Activated gamma-delta T cell treated with Interleukin-2 at 50 U/mL for 16 hours (primary cell): ENCODE results near the gene C19orf73.
A peak's percentile ranks its signal among the peaks of the same experiment; 100 is the strongest.

Experiments used
- DNase-seq: peaks from one replicate; pipeline ENCODE4 v3.0.0-alpha.2; 2020

The C19orf73 gene, protein sequence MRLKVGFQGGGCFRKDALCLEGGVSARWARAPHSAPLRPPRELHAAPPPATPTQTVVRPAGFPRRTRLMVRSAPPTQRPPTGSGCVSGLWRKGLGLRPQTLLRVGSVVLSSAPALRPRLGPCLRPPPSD

DNA sequence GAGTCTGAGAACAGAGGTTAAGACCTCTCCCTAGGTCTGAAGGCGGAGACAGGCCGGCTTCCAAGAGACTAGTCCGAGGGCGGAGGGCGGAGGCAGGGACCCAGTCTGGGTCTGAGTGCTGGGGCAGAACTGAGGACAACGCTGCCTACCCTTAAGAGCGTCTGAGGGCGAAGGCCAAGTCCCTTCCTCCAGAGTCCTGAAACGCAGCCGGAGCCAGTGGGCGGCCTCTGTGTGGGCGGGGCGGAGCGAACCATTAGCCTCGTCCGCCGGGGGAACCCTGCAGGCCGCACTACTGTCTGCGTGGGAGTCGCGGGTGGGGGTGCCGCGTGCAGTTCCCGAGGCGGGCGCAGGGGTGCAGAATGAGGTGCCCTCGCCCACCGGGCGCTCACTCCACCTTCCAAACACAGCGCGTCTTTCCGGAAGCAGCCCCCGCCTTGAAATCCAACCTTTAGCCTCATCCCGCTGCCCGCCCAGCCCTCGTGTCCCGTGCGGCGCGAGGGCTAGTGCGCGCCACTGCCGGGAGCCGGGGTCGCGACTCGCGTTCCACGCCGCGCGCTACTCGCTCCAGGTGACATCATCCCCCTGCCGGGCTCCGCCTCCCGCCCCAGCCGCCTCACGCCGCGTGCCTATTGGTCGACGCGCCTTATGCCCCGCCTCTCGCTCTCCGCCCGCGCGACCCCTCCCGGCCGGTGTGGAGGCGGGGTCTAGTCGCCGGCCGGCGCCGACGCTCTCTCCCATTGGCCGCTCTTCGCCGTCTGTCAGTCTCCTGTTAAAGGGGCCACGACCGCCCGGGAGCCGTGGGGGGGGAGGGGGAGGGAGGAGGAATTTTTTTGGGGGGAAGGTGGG, at the start of gene C19orf73:
Gene C19orf73, minus strand, starts transcription at position 579 of the 846 bp plus-strand sequence. Its CDS starts 121 bp downstream, at position 458.
- DNase-seq = peak; percentile 94

DNA sequence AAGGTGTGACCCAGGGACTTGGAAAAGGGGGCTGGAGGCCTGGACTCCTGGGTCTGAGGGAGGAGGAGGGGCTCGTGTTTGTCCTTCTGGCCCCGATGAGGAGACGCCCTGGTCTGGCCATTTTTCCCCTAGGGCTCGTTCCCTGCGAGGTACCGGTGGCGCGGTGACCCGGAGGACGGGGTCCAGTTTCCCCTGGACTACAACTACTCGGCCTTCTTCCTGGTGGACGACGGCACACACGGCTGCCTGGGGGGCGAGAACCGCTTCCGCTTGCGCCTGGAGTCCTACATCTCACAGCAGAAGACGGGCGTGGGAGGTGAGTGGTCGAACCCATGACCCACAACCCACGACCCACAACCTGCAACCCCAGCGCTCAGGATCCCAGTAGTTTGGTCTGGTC, 49.5 kb upstream of the C19orf73 start:
- no peak for DNase-seq

DNA sequence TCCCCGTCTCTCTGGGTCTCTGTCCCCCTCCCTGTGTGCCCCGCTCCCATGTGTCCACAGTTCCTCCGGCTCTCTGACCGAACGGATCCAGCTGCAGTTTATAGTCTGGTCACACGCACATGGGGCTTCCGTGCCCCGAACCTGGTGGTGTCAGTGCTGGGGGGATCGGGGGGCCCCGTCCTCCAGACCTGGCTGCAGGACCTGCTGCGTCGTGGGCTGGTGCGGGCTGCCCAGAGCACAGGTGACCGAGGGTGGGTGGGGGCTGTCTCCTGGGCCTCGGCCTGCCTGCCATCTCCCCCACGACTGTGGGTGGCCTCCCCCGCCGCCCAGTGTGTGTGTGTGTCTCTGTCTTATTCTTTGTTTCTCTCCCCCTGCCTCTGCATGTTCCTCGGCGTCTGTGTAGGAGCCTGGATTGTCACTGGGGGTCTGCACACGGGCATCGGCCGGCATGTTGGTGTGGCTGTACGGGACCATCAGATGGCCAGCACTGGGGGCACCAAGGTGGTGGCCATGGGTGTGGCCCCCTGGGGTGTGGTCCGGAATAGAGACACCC, 49.0 kb upstream of the C19orf73 start:
- DNase-seq = no peak

DNA sequence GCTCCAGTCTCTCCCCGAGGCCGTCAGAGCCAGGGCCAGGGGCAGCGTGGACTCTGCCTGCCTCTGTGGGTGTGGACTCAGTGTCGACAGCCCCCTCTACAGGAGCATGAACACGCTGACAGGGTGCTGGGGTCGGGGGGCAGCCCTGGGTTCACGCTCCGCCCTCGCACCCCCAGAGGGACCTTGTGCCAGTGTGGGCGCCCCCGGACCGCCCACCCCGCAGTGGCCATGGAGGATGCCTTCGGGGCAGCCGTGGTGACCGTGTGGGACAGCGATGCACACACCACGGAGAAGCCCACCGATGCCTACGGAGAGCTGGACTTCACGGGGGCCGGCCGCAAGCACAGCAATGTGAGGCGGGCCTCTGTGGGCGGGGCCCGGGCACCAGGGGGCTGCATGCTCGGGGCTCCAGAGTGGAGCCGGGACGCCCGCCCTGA, 46.9 kb upstream of the C19orf73 start:
- DNase-seq = no peak

DNA sequence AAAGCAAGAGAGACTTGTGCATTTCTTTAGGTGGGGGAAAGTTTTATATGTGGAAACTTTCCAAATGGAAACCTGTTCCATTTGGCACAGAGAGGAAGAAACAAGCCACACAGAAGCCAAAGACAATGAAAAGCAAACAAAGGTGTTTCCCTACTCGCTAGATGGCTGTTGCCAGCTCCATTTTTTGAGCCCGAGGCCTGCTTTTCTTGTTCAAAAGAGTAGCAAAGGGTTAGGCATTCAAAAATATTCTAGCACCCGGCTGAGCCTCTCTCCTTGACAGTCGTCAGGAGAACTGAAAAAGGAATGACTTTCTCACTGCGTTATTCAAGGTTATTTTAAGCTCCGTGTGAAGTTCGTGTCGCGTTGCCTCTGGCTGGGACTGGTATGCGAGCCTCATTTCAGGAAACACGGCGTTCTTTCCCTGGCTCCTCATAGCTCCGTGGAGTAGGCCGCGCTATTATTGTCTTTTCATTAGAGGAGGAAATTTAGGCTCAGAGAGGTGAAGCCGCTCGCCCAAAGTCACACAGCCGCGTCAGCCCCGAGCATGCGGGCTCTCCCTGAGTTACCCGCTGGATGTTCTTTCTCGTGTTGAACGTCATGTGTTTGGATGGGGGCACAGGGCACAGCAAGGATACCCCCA, 46.3 kb upstream of the C19orf73 start:
- DNase-seq = no peak

DNA sequence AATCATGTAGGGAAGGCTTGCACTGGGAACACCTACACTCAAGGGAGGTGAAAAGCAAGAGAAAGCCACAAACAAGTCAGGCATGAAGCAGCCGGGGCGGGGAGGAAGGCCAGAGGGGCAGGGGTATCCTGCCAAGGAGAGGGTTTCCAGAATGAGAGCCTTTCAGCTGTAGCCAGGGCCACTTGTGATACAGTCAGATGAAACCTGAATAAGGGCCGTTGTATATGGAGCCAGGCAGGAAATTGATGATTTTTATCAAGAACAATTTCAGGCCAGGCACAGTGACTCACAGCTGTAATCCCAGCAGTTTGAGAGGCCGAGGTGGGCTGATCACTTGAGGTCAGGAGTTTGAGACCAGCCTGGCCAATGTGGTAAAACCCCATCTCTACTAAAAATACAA, 43.0 kb upstream of the C19orf73 start:
- DNase-seq = no peak

DNA sequence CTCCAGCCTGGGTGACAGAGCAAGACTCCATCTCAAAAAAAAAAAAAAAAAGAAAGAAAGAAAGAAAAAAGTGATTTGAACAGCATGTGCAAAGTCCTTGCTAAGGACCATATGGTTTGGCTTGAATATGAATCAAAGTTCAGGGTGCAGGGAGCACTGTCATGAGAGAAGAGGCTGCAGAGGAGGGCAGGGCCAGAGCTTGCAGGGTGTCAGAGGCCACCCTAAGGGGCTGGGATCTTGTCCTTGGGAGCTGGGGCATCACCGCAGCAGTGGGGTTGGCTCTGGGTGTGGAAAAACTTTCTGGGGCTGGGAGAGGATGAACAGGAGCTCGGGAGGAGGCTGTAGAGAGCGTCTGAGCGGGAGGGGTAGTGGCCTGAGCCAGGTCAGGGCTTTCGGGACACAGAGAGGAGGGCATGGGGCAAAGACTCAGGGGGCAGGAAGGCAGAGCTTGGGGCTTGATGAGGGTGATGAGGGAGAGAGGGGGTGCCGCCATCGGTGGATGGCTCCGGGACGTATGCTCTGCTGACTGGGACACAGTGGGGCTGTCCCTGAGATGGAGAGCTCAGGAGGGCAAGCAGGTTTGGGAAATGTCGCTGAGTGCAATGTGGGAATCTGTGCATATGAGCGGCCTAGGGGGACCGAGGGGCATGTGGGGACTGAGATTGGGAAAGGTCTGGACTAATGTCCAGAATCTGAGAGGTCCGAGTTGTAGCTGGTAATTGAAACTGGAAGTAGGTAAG, 41.7 kb upstream of the C19orf73 start:
- DNase-seq = no peak

DNA sequence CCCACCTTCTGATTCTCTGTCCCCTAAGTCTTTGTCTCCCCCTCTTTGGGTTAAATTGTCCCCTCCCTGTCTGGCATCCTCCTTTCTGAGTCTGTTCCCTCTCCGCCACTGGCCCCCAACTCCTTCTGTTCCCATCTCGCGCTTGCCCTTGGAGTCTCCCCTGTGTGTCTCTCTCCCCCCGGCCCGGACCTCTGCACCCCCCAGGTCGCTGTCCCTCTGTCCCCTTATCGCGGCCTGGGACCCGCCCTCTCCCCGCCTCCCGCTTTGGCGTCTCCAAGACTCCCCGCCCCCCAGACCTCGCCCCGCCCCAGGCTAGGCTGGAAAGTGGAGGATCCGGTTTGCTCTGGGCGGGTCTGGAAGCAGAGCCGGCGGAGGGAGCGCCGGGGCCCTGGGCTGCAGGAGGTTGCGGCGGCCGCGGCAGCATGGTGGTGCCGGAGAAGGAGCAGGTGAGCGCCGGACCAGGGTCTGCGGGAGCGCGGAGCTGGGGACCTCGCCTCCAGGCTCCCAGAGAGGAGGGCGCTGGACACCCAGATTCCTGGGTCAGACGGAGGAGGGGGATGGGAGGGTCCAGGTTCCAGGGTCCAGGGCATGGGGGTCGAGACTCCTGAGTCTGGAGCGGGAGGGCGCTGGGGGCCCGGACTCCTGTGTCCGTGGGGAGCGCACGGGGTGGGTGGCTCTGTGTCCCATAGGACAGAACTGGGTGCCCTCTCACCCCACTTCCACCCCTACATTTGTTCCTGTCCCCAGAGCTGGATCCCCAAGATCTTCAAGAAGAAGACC, 38.7 kb upstream of the C19orf73 start, which contains the start of gene TRPM4:
Gene TRPM4, plus strand, starts transcription at position 348 of the 780 bp plus-strand sequence. Its CDS starts 75 bp downstream, at position 423.
- DNase-seq = no peak

DNA sequence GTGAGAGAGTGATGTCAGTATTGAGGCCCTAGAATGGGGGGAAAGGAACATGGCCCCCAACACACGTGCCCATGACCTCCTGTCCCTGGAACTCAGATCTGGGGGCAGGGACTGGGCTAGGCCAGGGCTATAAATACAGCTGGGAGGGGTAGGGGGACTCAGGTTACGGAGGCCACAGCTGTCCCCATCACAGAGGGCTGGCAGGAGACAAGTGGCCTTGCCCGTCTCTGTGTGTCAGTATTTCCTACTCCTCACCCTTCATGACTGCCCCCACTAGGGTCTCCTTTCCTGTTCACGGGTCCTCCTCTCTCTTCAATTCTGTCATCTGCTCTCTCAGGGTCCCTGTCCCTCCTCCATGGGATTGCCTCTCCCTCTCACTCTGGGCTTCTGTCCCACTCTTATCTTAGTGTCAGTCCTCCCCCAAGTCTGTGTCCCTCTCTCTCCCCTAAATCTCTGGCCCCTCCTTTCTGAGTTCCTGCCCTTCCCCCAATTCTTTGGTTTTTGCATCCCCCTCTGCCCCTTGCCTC, 36.9 kb upstream of the C19orf73 start:
- no peak for DNase-seq

DNA sequence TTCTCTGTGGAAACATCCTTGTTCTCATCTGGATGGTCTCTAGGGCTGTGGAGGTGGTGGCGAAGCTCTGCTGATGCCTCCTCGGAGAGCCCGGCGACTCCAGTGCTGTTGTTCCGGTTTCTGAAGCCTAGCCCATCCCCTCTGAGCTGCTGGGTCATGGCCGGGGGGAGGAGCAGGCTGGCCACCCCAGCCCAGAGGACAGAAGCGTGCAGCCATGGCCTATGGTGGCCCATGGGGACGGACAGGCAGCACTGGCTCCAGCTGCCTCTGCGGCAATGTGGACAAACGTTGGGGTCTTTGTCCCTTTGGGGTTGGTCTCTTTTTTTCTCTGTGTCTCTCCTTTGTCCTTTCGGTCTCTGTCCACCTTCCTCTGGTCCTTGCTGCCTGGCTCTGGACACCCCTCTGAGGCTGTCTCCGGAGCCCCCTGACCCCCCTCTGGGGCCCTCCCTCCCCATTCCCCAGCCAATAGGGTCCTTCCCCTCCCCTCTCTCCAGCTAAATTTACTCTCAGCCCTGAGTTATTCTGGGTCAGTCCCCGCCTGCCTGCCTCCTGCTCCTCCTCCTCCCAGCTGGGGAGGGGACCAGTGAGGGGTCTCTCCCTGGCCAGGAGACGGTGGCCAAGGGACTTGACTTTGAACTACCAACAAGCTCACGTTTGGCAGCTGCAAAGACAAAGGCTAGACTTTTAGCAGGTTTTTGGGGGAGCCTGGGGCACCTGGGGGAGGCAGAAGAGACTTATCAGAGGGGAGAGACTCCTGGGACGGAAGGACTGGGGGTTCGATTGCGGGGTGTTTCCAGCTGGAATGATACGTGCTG, 36.3 kb upstream of the C19orf73 start, which contains the start of gene HRC:
Gene HRC, minus strand, starts transcription at position 392 of the 815 bp plus-strand sequence. Its CDS starts 159 bp downstream, at position 233.
- DNase-seq = no peak

DNA sequence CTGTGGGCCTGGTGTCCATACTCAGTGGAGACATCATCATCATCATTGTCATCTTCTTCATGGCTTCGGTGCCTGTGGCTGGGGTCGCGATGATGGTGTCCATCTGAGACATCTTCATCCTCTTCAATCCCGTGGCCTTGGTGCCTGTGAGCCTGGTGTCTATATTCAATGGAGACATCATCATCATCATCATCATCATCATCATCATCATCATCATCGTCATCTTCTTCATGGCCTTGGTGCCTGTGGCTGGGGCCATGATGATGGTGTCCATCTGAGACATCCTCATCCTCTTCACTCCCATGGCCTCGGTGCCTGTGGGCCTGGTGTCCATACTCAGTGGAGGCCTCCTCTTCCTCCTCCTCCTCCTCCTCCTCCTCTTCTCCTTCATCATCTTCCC, 35.3 kb upstream of the C19orf73 start:
- no peak for DNase-seq

DNA sequence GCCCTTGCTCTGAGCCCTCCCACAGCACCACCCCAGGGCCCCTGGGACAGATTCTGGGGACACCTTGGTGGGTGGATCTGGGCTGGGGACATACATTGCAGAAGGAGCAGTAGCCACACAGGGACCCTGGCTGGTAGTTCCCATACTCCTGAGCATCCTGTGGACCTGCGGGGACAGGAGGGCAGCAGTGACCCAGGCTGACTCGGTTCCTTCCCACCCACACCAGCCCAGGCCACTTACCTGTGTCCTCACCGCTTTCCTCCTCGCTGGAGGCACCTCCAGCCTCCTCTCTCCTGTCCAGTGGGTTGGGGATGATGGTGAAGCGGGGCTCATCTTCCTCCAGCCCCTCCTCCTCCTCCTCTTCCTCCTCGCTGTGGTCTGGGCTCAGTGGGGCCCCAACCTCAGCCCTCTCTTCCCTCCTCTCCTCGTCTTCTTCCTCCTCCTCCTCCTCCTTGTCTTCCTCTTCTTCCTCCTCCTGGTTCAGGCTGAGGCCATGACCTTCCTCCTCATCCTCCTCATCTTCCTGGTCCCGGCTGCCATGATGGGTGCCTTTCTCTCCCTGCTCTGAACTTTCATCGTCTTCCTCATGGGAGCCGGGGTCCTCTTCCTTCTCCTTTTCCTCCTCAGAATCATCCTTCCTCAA, 34.3 kb upstream of the C19orf73 start:
- DNase-seq = no peak

DNA sequence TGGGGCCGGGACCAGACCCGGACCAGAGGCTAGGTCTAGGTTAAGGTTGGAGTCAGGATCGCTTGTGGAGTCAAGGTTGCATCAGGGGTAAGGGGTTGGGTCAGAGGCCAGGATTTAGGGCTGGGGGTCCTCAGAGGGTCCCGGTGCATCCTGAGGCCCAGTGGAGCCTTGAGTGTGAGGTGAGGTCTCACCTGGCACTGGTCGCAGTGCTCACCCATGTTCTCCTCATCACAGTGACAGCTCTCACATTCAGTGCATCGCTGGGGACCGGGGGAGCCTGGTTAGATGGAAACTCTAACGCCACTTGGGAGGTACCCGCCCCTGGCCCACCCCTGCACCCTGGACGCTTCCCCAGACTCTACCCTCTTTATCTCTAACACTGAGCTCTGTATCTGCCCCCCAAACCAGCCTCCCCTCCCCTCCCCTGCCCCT, 33.2 kb upstream of the C19orf73 start:
- DNase-seq = no peak

DNA sequence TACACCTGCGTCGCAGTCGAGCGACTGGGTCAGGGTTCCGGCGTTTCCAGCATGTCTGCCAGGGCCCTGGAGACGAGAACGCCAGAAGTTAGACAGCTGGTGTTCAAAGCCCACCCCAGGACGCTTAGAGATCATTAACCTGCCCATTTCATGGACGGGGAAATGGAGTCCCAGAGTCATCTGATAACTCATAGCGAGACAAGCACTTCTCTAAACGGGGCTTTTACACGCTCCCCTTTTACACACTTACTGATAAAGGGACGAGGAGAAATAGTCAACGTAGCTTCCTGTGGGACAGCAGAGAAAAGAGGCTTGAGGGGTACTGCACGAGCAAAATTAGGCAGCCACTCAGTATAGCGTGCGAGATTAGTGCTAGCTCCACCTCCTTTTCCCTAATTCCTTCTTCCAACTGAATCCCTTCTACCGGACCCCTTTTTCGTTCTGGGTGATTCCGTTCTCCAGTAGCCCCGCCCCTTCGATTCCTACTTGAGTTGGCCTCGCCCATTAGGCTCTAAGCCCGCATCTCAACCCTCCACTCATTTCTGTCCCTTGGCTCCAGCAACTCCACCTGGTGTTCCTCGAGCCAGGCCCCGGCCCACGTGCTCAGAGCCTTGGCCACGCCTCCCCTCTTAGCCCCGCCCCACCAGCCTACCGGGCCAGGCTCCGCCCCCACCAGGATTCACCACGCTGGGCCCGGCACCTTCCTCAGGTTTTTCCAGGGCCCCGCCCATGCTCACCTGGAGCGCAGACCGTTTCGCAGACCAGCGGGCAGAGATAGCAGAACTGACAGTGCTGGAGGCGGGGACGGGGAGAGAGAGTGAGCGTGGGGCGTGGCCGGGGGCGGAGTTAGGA, 32.5 kb upstream of the C19orf73 start:
- no peak for DNase-seq

DNA sequence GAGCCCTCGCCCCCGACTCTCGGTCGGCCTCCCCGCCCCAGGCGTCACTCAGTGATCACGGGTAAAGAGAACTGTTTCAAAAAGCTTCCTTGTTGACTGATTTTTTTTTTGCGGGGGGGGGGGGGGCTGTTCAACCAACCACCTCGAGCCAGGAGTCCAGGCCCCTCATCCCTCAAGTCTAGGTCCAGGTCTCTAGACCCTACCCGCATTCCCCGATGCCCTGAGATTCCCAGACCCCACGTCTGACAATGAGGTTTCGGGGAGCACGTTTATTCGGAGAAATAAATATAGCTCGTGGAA, 32.0 kb upstream of the C19orf73 start:
- no peak for DNase-seq

DNA sequence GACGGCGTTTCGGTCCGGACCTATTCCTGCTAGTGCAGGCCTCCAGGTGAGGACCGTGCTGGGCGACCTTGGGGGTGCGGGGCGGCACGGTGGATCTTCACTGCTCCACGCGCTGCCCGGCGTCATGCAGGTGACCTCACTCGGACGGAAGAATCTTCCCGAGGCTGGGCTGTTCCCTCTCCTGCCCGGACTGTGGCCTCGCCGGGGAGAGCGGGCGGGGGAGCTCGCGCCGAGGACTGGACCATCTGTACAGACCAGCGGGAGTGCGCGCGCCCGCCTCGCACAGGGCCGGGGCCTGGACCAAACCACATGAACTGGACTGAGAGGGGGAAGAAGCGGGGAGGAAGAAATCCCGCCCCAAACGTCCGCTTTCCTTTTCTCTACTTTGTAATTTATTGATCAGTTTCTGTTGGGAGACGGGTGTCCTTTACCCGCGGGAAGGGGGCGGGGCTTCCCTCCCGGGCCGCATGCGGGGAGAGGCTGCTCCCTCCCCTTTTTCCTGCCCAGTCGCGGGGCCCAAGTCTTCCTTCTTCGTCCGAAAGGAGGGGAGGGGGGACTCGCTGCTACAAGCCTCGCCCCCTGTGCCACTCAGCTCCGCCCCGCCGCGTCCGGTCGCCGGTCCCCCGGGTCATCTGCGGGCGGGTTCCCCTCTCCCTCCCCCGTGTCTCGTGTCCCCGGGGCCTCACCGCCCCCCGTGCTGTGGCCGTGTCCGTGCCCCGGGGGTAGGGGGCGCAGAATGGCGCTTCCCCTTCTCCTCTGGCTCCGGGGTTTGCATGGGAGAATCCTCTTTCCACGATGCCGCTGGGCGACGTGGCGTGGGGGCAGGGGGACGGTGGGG, 31.4 kb upstream of the C19orf73 start:
- DNase-seq = no peak

DNA sequence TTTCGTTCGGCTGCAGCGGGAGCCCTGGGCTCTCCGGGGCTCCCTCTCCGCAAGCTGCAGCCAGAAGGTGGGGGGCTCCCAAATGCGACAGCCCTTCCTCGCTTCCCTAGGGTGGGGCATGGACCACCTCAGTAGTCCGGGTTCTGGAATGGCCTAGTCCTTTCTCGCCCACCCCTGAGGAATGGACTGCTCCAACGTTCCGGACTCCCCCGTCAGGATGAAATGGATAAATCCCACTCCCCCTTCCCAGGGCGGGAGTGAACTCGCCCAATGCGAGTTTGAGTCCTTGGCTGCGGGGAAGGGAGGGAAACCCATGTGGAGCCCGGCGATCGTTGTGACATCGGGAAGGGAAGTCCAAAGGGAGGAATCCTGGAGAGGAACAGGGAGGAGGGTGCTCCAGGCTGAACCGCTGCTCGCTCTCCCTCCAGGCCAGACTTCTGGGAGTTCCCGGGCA, 30.7 kb upstream of the C19orf73 start:
- no peak for DNase-seq
